Neural crest cell (in vitro differentiated cells): ENCODE measurements around the gene LAMC1. TPM values are rescaled to one million over a fixed set of nuclear protein-coding genes. Genes with fewer than 3 reads are reported as not detected.
A peak's percentile ranks its signal among the peaks of the same experiment; 100 is the strongest.

Experiments used
- DNase-seq: peaks from one replicate; pipeline ENCODE4 v3.0.0; 2021; ENCODE audit warnings: low read depth, mixed read lengths, low spot score
- H3K27ac Mint-ChIP-seq: one replicate; pipeline ENCODE4 v1.8.0; 2021; ENCODE audit warnings: mild to moderate bottlenecking, mixed read lengths; ENCODE audit not compliant: unreplicated experiment
- H3K27me3 Mint-ChIP-seq: 2 replicates; pipeline ENCODE4 v1.8.0; 2021; ENCODE audit warnings: low read depth, mild to moderate bottlenecking, mixed read lengths
- H3K36me3 Mint-ChIP-seq: 2 replicates; pipeline ENCODE4 v1.8.0; 2021; ENCODE audit warnings: low read depth, mild to moderate bottlenecking, mixed read lengths
- H3K4me1 Mint-ChIP-seq: 2 replicates; pipeline ENCODE4 v1.8.0; 2021; ENCODE audit warnings: mixed read lengths
- H3K4me3 Mint-ChIP-seq: one replicate; pipeline ENCODE4 v1.8.0; 2021; ENCODE audit warnings: mild to moderate bottlenecking, mixed read lengths
- H3K9me3 Mint-ChIP-seq: 2 replicates; pipeline ENCODE4 v1.8.0; 2021; ENCODE audit warnings: mixed read lengths
- CTCF ChIP-seq: fragments of 200-600 bp; sonication (generic); conservative IDR thresholded peaks from 2 replicates; pipeline ENCODE4 v1.5.0; 2021; ENCODE audit warnings: antibody characterized with exemption, mild to moderate bottlenecking
- total RNA-seq: library from RNA; stranded (reverse); gene quantifications from 2 replicates; pipeline ENCODE4 v1.2.1, GENCODE V29; 2021

The LAMC1 gene
- total RNA-seq, 1 donor from 2014 or later = 82.0 TPM

GRCh38 chr1:183038333-183038866 is 15.2 kb downstream of the LAMC1 start:
- H3K4me1 Mint-ChIP-seq = peaks cover 77% of the 10 kb centered on the region
- H3K36me3 Mint-ChIP-seq = peaks cover 2% of the 10 kb centered on the region
- TF ChIP-seq CTCF = no peak
- no peak overlapping the region for H3K4me3 Mint-ChIP-seq
- peak overlapping the region; percentile 76 for H3K27ac Mint-ChIP-seq
- no peak for DNase-seq
- no peaks in the 10 kb centered on the region for H3K9me3 Mint-ChIP-seq
- no peaks in the 10 kb centered on the region for H3K27me3 Mint-ChIP-seq

- TF ChIP-seq CTCF = no peak
- H3K27me3 Mint-ChIP-seq = no peaks in the 10 kb centered on the region
- H3K4me3 Mint-ChIP-seq = peak overlapping the region; percentile 47
- peaks cover 77% of the 10 kb centered on the region for H3K4me1 Mint-ChIP-seq
- H3K36me3 Mint-ChIP-seq = peaks cover 2% of the 10 kb centered on the region
- peak overlapping the region; percentile 77 for H3K27ac Mint-ChIP-seq
- DNase-seq = no peak
- no peaks in the 10 kb centered on the region for H3K9me3 Mint-ChIP-seq
Observed at GRCh38 chr1:183038913-183039312, 15.7 kb downstream of the LAMC1 start.

GRCh38 chr1:183039330-183039729 is 16.1 kb downstream of the LAMC1 start:
- H3K27ac Mint-ChIP-seq = peak overlapping the region; percentile 90
- no peaks in the 10 kb centered on the region for H3K9me3 Mint-ChIP-seq
- H3K4me1 Mint-ChIP-seq = peaks cover 79% of the 10 kb centered on the region
- DNase-seq = no peak
- peak overlapping the region; percentile 47 for H3K4me3 Mint-ChIP-seq
- H3K36me3 Mint-ChIP-seq = peaks cover 2% of the 10 kb centered on the region
- no peaks in the 10 kb centered on the region for H3K27me3 Mint-ChIP-seq
- no peak for TF ChIP-seq CTCF

GRCh38 chr1:183039985-183040447 is 16.8 kb downstream of the LAMC1 start:
- DNase-seq = no peak
- Mint-ChIP-seq H3K36me3 (no peaks in the 10 kb centered on the region), H3K27me3 (no peaks in the 10 kb centered on the region), H3K4me3 (peak overlapping the region; percentile 47), H3K9me3 (no peaks in the 10 kb centered on the region), H3K4me1 (peaks cover 80% of the 10 kb centered on the region), H3K27ac (peak overlapping the region; percentile 90)
- no peak for TF ChIP-seq CTCF

GRCh38 chr1:183040547-183040971 is 17.3 kb downstream of the LAMC1 start:
- H3K4me1 Mint-ChIP-seq = peaks cover 81% of the 10 kb centered on the region
- peak overlapping the region; percentile 90 for H3K27ac Mint-ChIP-seq
- peak overlapping the region; percentile 47 for H3K4me3 Mint-ChIP-seq
- DNase-seq = no peak
- TF ChIP-seq CTCF = no peak
- H3K27me3 Mint-ChIP-seq = no peaks in the 10 kb centered on the region
- no peaks in the 10 kb centered on the region for H3K36me3 Mint-ChIP-seq
- H3K9me3 Mint-ChIP-seq = no peaks in the 10 kb centered on the region
